GM19467 (cell line): ENCODE results near the gene FLACC1.
"Not testable (repeated sequence)": the region's sequence is repeated elsewhere in the genome, so short reads cannot be mapped to it uniquely, and the experiment has no call there.

Experiments used
- ATAC-seq: cut with Tn5 transposase; IDR thresholded peaks from one replicate; pipeline ENCODE4 v1.9.1; 2021; ENCODE audit warnings: mild to moderate bottlenecking, moderate library complexity; ENCODE audit not compliant: unreplicated experiment

FLACC1 gene

DNA sequence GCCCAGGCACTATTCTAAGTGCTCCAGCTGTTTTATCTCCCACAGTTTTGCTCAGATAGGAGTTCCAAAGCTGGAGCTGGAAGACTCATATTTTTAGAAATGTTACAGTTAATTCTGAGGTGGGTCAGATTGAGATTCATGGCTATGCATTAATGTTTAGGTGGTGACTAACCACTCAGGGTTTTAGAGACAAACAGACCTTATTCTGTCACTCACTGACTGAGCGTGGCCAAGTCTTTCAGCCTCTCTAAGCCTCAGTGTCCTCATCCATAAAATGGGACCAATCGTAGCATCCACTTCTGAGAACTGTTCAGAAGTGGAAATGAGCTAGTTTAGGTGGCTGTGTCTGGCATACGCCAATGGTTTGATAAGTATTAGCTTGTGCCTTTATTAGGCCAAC, 101.1 kb downstream of the FLACC1 start:
- ATAC-seq, result no peak

DNA sequence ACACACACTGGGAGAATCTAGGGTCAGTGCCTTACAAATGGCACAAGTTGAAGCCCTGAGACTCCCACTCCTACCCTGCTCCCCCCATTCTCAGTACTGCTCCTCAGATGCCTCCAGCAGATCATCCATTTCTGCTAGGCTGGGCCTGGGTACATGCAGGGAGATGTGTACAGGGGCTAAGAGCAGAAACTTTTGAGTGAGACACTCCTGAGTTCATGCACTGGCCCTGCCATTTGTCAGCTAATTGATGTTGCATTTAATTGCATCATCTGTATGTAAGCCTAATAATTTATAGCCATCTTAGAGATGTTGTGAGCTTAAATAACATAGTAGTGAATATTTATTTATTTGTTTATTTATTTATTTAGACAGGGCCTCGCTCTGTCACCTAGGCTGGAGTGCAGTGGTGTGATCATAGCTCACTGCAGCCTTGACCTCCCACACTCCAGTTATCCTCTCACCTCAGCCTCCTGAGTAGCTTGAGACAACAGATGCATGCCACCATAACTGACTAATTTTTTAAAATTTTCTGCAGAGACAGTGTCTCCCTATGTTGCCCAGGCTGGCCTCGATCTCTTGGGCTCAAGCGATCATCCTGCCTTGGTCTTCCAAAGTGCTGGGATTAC, 101.6 kb downstream of the FLACC1 start:
- no peak for ATAC-seq

DNA sequence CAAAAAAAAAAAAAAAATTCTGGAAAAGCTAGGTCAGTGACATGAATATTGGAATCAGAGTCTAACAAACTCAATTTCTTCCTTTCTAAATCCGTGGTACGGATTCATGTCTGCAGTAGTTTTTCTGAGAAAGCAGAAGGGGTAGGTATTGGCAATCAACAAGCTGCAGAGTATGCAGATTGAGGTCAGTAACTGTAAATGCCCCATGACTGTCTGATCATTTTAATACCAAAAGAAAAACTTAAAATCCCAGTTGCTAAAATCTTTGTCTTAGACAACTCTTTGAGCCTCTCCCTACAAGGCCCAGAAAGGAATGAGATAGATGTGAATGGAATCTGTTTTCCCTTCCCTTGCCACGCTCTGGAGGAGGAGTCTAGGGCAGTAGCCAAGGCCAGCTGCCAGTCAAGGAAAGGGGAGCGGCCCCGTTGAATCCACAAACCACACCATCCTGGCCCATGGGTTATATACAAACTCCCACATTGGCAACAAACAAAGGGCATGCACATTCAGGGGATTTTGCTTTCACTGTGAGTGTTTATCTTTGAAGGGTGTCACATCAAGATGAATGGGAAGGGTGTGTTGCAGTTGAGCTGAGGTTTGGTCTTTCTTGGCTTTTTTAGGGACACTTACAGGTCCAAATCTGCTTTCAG, 102.9 kb downstream of the FLACC1 start:
- ATAC-seq, result no peak

DNA sequence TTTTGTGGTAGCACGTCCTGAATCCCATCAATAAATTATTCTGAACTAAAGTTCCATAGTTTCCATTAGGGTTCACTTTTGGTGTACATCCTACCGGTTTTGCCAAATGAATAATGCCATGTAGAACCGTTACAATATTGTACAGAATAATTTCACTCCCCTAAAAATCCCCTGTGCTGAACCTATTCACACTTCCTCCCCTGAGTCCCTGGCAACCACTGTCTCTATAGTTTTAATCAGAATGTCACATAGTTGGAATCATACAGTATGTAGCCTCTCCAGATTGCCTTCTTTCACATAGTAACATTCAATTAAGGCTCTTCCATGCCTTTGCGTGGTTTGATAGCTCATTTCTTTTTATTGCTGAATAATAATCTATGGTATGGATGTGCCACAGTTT, 106.4 kb downstream of the FLACC1 start:
- ATAC-seq, result no peak

DNA sequence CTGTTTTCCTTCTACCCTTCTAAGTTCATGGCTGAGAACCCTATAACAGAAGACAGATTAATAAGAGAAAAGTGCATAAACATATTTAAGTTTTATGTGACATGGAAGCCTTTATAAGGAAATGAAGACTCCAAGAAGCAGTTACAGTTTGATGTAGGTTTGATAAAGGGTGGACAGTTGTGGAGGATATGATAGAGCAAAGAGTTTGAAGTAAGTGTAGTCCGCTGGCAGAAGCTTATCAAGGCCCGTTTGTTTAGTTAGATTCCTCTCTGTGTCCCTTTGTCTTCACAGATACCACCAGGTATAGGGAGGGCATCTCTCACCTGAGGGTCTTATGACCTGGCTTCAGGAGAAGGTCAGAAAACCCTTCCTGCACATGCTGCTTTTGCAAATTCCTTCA, 107.3 kb downstream of the FLACC1 start:
- ATAC-seq, result no peak

DNA sequence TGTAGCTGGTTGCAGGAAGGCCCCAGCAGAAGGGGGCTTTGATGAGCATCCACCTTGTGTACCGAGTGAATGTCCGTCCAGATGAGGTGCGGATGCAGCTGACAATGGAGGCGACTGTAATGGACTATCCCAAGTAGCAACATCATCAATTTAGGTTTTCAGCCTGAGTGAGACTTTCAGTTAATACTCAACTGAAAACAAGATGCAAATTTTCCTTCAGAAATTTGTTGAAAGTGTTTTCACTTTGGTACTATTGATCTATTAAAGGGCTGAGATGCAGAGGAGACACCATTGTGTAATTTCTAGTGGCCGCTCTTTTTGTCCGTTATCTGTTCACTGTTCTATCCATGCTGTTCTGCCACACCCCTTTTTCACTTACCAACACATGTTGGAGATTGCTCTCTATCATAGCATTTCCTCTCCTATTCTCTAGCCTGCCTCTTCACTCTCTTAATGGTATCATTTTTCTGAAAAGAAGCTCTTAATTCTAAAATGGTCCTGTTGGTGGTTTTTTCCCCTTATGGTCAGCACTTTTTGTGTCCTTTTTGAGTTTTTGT, 108.8 kb downstream of the FLACC1 start:
- no peak for ATAC-seq

DNA sequence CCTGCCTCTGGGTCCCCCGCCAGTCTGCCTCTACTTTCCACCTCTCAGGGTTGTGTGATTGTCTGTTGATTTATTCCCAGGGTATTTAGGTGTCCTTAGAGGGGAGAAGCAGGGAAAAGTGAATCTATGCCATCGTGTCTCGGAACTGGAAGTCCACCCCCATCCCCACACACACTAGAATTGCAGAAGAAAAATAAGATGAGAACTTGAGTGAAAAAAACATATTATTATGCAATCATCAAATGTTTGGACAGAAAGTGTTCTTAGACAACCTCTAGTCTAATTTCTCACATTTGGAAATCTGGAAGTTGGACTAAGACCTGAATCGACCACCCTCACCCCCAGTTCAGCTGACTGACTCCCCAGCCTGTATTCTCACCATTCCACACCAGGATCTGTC, 110.9 kb downstream of the FLACC1 start:
- ATAC-seq, result no peak

DNA sequence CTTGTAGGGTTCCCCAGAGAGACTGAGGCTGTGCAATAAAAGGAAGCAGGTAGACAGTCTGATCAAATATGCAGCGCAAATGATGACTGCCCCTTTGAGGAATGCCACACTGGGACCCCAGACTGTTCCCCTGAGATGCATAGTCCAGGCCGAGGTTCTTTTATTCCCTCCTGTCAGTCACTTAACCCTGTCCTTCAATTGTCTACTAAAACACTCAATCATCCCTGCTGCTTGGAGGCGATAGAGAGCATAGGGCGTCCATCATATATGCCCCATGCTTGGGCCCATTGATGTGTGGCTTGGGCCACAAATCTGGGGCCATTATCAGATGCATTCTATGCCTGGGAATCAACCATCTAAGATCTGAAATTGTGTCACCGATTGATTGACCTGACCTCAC, 112.3 kb downstream of the FLACC1 start:
- ATAC-seq, result no peak

DNA sequence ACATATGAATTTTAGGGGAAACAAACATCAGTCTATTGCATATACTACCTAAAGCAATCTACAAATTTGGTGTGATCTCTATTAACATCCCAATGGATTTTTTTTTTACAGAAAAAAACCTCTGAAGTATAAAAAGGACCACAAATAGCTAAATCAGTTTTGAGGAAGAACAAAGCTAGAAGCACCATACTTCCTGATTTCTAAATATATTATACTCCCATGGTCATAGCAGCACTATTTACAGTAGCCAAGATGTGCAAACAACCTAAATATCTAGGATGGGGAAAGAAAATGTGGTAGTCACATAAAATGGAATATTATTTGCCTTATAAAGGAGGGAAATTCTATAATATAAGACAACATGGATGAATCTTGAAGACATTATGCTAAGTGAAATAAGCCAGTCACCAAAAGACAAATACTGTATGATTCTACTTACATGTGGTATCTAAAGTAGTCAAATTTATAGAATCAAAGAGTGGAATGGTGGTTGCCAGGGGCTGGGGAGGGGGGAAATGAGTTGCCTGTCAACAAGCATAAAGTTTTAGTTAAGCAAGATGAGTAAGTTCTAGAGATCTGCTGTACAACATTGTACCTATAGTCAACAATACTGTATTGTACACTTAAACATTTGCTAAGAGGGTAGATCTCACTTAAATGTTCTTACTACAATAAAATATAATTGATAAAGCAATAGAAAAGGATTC, 114.4 kb downstream of the FLACC1 start:
- no peak for ATAC-seq

DNA sequence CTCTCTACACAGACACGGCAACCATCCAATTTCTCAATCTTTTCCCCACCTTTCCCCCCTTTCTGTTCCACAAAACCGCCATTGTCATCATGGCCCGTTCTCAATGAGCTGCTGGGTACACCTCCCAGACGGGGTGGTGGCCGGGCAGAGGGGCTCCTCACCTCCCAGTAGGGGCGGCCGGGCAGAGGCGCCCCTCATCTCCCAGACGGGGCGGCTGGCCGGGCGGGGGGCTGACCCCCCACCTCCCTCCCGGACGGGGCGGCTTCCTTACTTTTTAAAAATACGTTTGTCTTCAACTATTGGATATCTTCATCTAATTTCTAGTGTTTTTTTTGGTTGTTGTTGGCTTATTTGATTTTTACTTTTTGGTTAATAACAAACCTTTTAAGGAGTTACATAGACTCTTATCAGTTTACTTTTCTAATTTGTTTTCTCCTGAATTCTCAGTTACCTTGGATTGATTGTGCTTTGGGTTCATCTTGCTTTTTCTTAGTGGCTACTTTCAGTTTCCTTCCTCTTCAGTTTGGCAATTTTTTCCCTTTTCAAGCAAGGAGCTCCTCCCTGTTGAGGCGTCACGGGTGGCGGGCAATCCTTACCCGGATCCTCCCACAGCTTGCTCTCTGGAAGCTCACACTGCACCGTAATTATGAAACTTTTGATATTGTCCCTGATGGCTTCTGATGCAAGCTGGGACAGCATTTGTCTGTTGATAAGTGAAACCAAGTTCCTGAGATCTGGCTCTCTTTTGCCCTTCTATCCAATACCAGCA, 117.8 kb downstream of the FLACC1 start:
- ATAC-seq, result not testable (repeated sequence)
